HepG2 (cell line): ENCODE results near the gene APIP. TPM values are rescaled to one million over a fixed set of nuclear protein-coding genes. Genes with fewer than 3 reads are reported as not detected.

Source experiments
- CREB3 ChIP-seq: sonication (generic); formaldehyde crosslinking; IDR thresholded peaks from 2 replicates; pipeline ENCODE4 v1.5.0; 2020; ENCODE audit warnings: missing genetic modification reagents
- EP300 ChIP-seq, 3 experiments: sonication (generic) in 1 of 3; formaldehyde crosslinking in 1 of 3; IDR thresholded peaks; 2 replicates each; pipeline versions ENCODE4 v1.5.1 to v1.6.1; 2011 to 2020; ENCODE audit warnings: low read depth in 2 of 3, low read length in 2 of 3, borderline replicate concordance in 1 of 3, improper control_type of control experiment in 1 of 3, mild to moderate bottlenecking in 1 of 3, missing genetic modification reagents in 1 of 3, moderate library complexity in 1 of 3
- HES4 ChIP-seq: sonication (generic); formaldehyde crosslinking; IDR thresholded peaks from 2 replicates; pipeline ENCODE4 v1.9.0; 2021; ENCODE audit warnings: mild to moderate bottlenecking, missing genetic modification reagents, borderline replicate concordance
- HOXA3 ChIP-seq: sonication (generic); formaldehyde crosslinking; IDR thresholded peaks from 2 replicates; pipeline ENCODE4 v1.5.0; 2020; ENCODE audit warnings: missing genetic modification reagents
- ISX ChIP-seq: sonication (generic); formaldehyde crosslinking; conservative IDR thresholded peaks from 2 replicates; pipeline ENCODE4 v1.5.0; 2020; ENCODE audit warnings: missing genetic modification reagents
- PAF1 ChIP-seq: IDR thresholded peaks from 2 replicates; pipeline ENCODE4 v1.6.1; 2016; ENCODE audit warnings: missing genetic modification reagents, missing compliant biosample characterization
- SETDB1 ChIP-seq: sonication (generic); formaldehyde crosslinking; IDR thresholded peaks from 2 replicates; pipeline ENCODE4 v1.5.1; 2020; ENCODE audit warnings: missing genetic modification reagents, mild to moderate bottlenecking, borderline replicate concordance
- SRF ChIP-seq: IDR thresholded peaks from 2 replicates; pipeline ENCODE4 v1.6.1; 2011; ENCODE audit warnings: mild to moderate bottlenecking, low read depth, low read length, moderate library complexity
- SRSF4 ChIP-seq: fragments of 200-400 bp; formaldehyde crosslinking; IDR thresholded peaks from one replicate; pipeline ENCODE4 v1.6.1; 2018; ENCODE audit warnings: mild to moderate bottlenecking, low read depth, low read length, moderate library complexity; ENCODE audit not compliant: poor library complexity, severe bottlenecking
- TBL1XR1 ChIP-seq: fragments of 150-350 bp; IDR thresholded peaks from 2 replicates; pipeline ENCODE4 v1.6.1; 2014; ENCODE audit warnings: borderline replicate concordance, low read length; ENCODE audit not compliant: partially characterized antibody
- TGIF2 ChIP-seq: IDR thresholded peaks from 2 replicates; pipeline ENCODE4 v1.6.1; 2016; ENCODE audit warnings: control low read depth, missing compliant biosample characterization
- ZFP37 ChIP-seq: sonication (generic); formaldehyde crosslinking; IDR thresholded peaks from 2 replicates; pipeline ENCODE4 v1.4.0; 2020; ENCODE audit warnings: missing genetic modification reagents, borderline replicate concordance
- ZNF382 ChIP-seq: sonication (generic); formaldehyde crosslinking; IDR thresholded peaks from 2 replicates; pipeline ENCODE4 v1.5.0; 2020; ENCODE audit warnings: missing genetic modification reagents, mild to moderate bottlenecking, borderline replicate concordance
- ZNF451 ChIP-seq: sonication (generic); formaldehyde crosslinking; IDR thresholded peaks from 2 replicates; pipeline ENCODE4 v1.5.0; 2020; ENCODE audit warnings: mild to moderate bottlenecking, missing genetic modification reagents
- ZNF879 ChIP-seq: sonication (generic); formaldehyde crosslinking; IDR thresholded peaks from 2 replicates; pipeline ENCODE4 v1.8.1; 2023; ENCODE audit warnings: missing genetic modification reagents
- polyA plus RNA-seq, 8 experiments: library from polyadenylated mRNA; depleted of rRNA in 3 of 8; stranded (reverse) in 7 of 8; unstranded in 1 of 8; fragments of >200 nt; fragmentation: Illumina TruSeq in 4 of 8; extraction: Trizol in 4 of 8; gene quantifications; 2 replicates each; pipeline versions ENCODE4 v1.2.1 to v1.2.3, GENCODE V29; 2011 to 2016; ENCODE audit warnings: low read depth in 4 of 8, missing spikeins in 1 of 8, mixed read lengths in 1 of 8; ENCODE audit not compliant: insufficient read depth in 1 of 8
- total RNA-seq, 5 experiments: library from RNA; depleted of rRNA; stranded (reverse); fragments of >200 nt; fragmentation: Illumina TruSeq; extraction: Trizol; gene quantifications; 2 replicates each; pipeline ENCODE4 v1.2.3, GENCODE V29; 2016; ENCODE audit warnings: low read depth in 1 of 5
- TF ChIP-seq, protein P1 (sequence below): sonication (generic); formaldehyde crosslinking; IDR thresholded peaks from 2 replicates; pipeline ENCODE4 v1.9.0; 2021; ENCODE audit warnings: mild to moderate bottlenecking, missing genetic modification reagents
- TF ChIP-seq, protein P2 (sequence below): sonication (generic); formaldehyde crosslinking; IDR thresholded peaks from 2 replicates; pipeline ENCODE4 v1.8.0; 2023; ENCODE audit warnings: mild to moderate bottlenecking, missing genetic modification reagents
- TF ChIP-seq, protein P3 (sequence below): sonication (generic); formaldehyde crosslinking; IDR thresholded peaks from 2 replicates; pipeline ENCODE4 v1.8.1; 2023; ENCODE audit warnings: mild to moderate bottlenecking, missing genetic modification reagents

APIP gene
- total and polyA plus RNA-seq, 2 of the 13 experiments (the other 11 are each of a cell fraction or from before 2014, with no cell fraction given), result 16.9 to 31.0 TPM

DNA sequence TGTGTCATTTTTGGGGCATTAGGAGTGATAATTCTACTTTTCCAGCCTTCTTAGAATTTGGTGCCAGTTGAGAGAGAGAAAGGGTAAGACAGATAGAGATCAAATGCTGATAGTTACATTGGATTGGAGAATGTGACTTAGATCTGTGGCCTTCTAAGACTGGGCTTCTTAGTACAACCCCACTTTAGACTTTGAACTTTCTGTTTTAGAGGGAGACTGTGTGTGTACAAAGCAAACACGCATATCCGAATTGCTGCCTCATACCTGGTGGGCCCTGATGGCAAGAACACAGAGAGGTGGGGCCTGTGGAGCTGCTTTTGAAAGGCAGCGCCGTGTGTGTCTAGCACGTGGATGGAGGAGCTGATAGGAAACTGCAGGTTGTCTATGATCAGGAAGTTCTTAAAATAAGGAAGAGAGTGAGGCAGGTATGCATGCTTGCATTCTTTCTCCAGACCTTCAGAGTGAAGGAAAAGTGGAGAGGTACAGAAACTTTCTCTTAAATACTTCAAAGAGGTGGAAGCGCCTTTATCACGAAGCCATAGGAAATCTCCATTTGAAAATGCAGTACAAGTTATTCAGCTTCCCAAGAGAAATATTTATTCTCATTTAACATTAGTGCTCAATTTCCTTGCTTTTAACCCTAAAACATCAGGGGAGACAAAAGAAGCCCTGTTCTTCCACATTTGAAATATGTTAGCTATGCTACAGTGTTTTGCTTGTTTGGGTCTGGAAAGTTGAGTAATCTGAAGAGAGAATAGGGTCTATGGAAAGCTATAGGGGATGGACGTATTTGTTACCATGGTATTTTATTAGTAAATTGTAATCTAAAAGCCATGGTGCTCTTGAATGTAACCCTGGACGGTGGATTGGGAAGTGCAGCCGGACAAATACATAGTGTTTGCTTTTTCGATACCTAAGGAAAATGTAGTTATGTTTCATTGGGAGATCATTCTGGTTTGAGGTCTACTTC lies 13.9 kb upstream of the APIP start (continued):
- TF ChIP-seq, protein P1, sequence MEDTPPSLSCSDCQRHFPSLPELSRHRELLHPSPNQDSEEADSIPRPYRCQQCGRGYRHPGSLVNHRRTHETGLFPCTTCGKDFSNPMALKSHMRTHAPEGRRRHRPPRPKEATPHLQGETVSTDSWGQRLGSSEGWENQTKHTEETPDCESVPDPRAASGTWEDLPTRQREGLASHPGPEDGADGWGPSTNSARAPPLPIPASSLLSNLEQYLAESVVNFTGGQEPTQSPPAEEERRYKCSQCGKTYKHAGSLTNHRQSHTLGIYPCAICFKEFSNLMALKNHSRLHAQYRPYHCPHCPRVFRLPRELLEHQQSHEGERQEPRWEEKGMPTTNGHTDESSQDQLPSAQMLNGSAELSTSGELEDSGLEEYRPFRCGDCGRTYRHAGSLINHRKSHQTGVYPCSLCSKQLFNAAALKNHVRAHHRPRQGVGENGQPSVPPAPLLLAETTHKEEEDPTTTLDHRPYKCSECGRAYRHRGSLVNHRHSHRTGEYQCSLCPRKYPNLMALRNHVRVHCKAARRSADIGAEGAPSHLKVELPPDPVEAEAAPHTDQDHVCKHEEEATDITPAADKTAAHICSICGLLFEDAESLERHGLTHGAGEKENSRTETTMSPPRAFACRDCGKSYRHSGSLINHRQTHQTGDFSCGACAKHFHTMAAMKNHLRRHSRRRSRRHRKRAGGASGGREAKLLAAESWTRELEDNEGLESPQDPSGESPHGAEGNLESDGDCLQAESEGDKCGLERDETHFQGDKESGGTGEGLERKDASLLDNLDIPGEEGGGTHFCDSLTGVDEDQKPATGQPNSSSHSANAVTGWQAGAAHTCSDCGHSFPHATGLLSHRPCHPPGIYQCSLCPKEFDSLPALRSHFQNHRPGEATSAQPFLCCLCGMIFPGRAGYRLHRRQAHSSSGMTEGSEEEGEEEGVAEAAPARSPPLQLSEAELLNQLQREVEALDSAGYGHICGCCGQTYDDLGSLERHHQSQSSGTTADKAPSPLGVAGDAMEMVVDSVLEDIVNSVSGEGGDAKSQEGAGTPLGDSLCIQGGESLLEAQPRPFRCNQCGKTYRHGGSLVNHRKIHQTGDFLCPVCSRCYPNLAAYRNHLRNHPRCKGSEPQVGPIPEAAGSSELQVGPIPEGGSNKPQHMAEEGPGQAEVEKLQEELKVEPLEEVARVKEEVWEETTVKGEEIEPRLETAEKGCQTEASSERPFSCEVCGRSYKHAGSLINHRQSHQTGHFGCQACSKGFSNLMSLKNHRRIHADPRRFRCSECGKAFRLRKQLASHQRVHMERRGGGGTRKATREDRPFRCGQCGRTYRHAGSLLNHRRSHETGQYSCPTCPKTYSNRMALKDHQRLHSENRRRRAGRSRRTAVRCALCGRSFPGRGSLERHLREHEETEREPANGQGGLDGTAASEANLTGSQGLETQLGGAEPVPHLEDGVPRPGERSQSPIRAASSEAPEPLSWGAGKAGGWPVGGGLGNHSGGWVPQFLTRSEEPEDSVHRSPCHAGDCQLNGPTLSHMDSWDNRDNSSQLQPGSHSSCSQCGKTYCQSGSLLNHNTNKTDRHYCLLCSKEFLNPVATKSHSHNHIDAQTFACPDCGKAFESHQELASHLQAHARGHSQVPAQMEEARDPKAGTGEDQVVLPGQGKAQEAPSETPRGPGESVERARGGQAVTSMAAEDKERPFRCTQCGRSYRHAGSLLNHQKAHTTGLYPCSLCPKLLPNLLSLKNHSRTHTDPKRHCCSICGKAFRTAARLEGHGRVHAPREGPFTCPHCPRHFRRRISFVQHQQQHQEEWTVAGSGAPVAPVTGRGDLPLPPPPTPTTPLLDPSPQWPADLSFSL, result no peak
- TF ChIP-seq TBL1XR1, result no peak
- no peak for TF ChIP-seq SETDB1 (CRISPR knock-in tag)
- peak; percentile 35; the same call in 1 of the 2 replicates for TF ChIP-seq SRF
- TF ChIP-seq PAF1 (CRISPR knock-in tag), result no peak
- no peak for TF ChIP-seq HES4 (CRISPR knock-in tag)
- TF ChIP-seq EP300 (IDR thresholded peaks at IDR 0.05; ENCODE audit: low read depth in 2 of 2, low read length in 2 of 2), result peak; percentile 44 to 92; a peak in 3 of 4 replicates
- TF ChIP-seq EP300 (CRISPR knock-in tag; IDR thresholded peaks at IDR 0.05; ENCODE audit: borderline replicate concordance), result peak; percentile 87
- TF ChIP-seq ZNF451, result no peak
- peak; percentile 76 for TF ChIP-seq HOXA3
- peak; percentile 94 for TF ChIP-seq TGIF2
- TF ChIP-seq, protein P2, sequence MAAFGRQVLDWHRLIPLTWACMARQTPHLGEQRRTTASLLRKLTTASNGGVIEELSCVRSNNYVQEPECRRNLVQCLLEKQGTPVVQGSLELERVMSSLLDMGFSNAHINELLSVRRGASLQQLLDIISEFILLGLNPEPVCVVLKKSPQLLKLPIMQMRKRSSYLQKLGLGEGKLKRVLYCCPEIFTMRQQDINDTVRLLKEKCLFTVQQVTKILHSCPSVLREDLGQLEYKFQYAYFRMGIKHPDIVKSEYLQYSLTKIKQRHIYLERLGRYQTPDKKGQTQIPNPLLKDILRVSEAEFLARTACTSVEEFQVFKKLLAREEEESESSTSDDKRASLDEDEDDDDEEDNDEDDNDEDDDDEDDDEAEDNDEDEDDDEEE (CRISPR knock-in tag), result no peak
- no peak for TF ChIP-seq CREB3 (CRISPR knock-in tag)
- no peak for TF ChIP-seq SRSF4
- TF ChIP-seq ISX (CRISPR knock-in tag), result no peak
- TF ChIP-seq ZFP37, result peak; percentile 97
- no peak for TF ChIP-seq ZNF382 (CRISPR knock-in tag)
- TF ChIP-seq, protein P3, sequence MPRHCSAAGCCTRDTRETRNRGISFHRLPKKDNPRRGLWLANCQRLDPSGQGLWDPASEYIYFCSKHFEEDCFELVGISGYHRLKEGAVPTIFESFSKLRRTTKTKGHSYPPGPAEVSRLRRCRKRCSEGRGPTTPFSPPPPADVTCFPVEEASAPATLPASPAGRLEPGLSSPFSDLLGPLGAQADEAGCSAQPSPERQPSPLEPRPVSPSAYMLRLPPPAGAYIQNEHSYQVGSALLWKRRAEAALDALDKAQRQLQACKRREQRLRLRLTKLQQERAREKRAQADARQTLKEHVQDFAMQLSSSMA (CRISPR knock-in tag), result 0 out of 2 replicates have a peak, but pooled peaks have one; percentile 45
- peak; percentile 43; the same call in 1 of the 2 replicates for TF ChIP-seq ZNF879 (CRISPR knock-in tag)
